Breast epithelium (tissue), 4 donors: ENCODE results near the gene KCNIP4. TPM values are rescaled to one million over a fixed set of nuclear protein-coding genes. Genes with fewer than 3 reads are reported as not detected.

Source experiments
- DNase-seq, 2 donors: peaks; one replicate each; pipeline ENCODE4 v3.0.0-alpha.2; 2019; ENCODE audit warnings: low spot score in 2 of 2
- H3K27ac ChIP-seq, 2 donors: fragments of 200-600 bp; sonication (generic) in 1 of 2; one replicate each; pipeline ENCODE4 v1.5.1; 2016 to 2019; ENCODE audit warnings: mild to moderate bottlenecking in 1 of 2
- H3K27me3 ChIP-seq, 2 donors: fragments of 200-600 bp; sonication (generic) in 1 of 2; one replicate each; pipeline versions ENCODE4 v1.5.1 to v1.6.0; 2017 to 2019; ENCODE audit warnings: control low read depth in 1 of 2, mild to moderate bottlenecking in 1 of 2
- H3K36me3 ChIP-seq: fragments of 200-600 bp; one replicate; pipeline ENCODE4 v1.5.1; 2019
- H3K4me1 ChIP-seq, 2 donors: fragments of 200-600 bp; sonication (generic); one replicate each; pipeline ENCODE4 v1.5.1; 2016 to 2019; ENCODE audit warnings: control low read depth in 1 of 2
- H3K4me3 ChIP-seq, 3 donors: fragments of 200-600 bp; sonication (generic); 1 replicate in 2 of 3; 2 replicates in 1 of 3; pipeline ENCODE4 v1.5.1; 2016 to 2019; ENCODE audit warnings: mild to moderate bottlenecking in 3 of 3, moderate library complexity in 2 of 3
- H3K9me3 ChIP-seq, 2 donors: fragments of 200-600 bp; sonication (generic) in 1 of 2; one replicate each; pipeline ENCODE4 v1.5.1; 2016 to 2019; ENCODE audit warnings: control low read depth in 1 of 2
- CTCF ChIP-seq, 3 donors: fragments of 450-650 bp; IDR thresholded peaks; one replicate each; pipeline ENCODE4 v1.5.1; 2016 to 2017; ENCODE audit warnings: antibody characterized with exemption in 3 of 3, mild to moderate bottlenecking in 3 of 3, moderate library complexity in 3 of 3
- POLR2A ChIP-seq: fragments of 450-650 bp; IDR thresholded peaks from one replicate; pipeline ENCODE4 v1.6.1; 2016; ENCODE audit warnings: antibody characterized with exemption, mild to moderate bottlenecking, moderate library complexity
- POLR2AphosphoS5 ChIP-seq, 3 donors: sonication (generic); formaldehyde crosslinking; IDR thresholded peaks; one replicate each; pipeline ENCODE4 v1.6.1; 2017; ENCODE audit warnings: antibody characterized with exemption in 3 of 3
- intact Hi-C: fragments of 100-400 bp; cut with DNase I; formaldehyde crosslinking; loops from one replicate; pipeline ENCODE4 v1.15.1; 2023; ENCODE audit warnings: low total_unique reads
- total RNA-seq, 3 donors: library from RNA; depleted of rRNA; stranded (reverse); fragments of >200 nt; gene quantifications; one replicate each; pipeline ENCODE4 v1.1.0, GENCODE V29; 2016

KCNIP4 gene
- total RNA-seq, 3 donors from 2014 or later: 0.44 to 0.66 TPM; not detected in 1

- TF ChIP-seq CTCF (IDR thresholded peaks at IDR 0.05) (no peak), POLR2A (no peak), POLR2AphosphoS5 (IDR thresholded peaks at IDR 0.05) (no peak)
These were observed 83.9 kb downstream of the KCNIP4 start for GRCh38 chr4:21864686-21865085.

GRCh38 chr4:21862917-21863316, 85.7 kb downstream of the KCNIP4 start:
- no peaks in the 10 kb centered on the region for H3K27me3 ChIP-seq
- intact Hi-C loops: no loop called here
- no peaks in the 10 kb centered on the region for H3K9me3 ChIP-seq
- H3K4me1 ChIP-seq: no peaks in the 10 kb centered on the region
- DNase-seq: no peak
- no peak for TF ChIP-seq POLR2A
- no peak for TF ChIP-seq POLR2AphosphoS5 (IDR thresholded peaks at IDR 0.05)
- TF ChIP-seq CTCF (IDR thresholded peaks at IDR 0.05): no peak
- no peak overlapping the region for H3K27ac ChIP-seq
- no peaks in the 10 kb centered on the region for H3K36me3 ChIP-seq
- no peak overlapping the region for H3K4me3 ChIP-seq

More at GRCh38 chr4:21864686-21865085, 83.9 kb downstream of the KCNIP4 start:
- Histone ChIP-seq H3K4me3 (no peak overlapping the region), H3K27ac (no peak overlapping the region), H3K9me3 (no peaks in the 10 kb centered on the region), H3K27me3 (no peaks in the 10 kb centered on the region), H3K36me3 (no peaks in the 10 kb centered on the region), H3K4me1 (no peaks in the 10 kb centered on the region)
- DNase-seq: no peak
- intact Hi-C loops: no loop called here

- H3K4me1 ChIP-seq: no peaks in the 10 kb centered on the region
- peaks cover 0 to 4% of the 10 kb centered on the region in 2 donors for H3K27me3 ChIP-seq
- no peak for DNase-seq
- intact Hi-C loops: no loop called here
- H3K9me3 ChIP-seq: no peaks in the 10 kb centered on the region
- no peak overlapping the region for H3K4me3 ChIP-seq
- H3K27ac ChIP-seq: no peak overlapping the region
- H3K36me3 ChIP-seq: no peaks in the 10 kb centered on the region
- TF ChIP-seq POLR2A (no peak), POLR2AphosphoS5 (IDR thresholded peaks at IDR 0.05) (no peak)
These were observed 89.6 kb downstream of the KCNIP4 start for GRCh38 chr4:21858971-21859370.

- intact Hi-C loops: no loop called here
- TF ChIP-seq POLR2AphosphoS5 (IDR thresholded peaks at IDR 0.05): no peak
- no peak for TF ChIP-seq POLR2A
- TF ChIP-seq CTCF (IDR thresholded peaks at IDR 0.05): no peak
- no peak for DNase-seq
- no peaks in the 10 kb centered on the region for H3K4me1 ChIP-seq
- H3K27me3 ChIP-seq: peaks cover 0 to 4% of the 10 kb centered on the region in 2 donors
- H3K36me3 ChIP-seq: no peaks in the 10 kb centered on the region
- no peak overlapping the region for H3K27ac ChIP-seq
- H3K4me3 ChIP-seq: no peak overlapping the region
- H3K9me3 ChIP-seq: no peaks in the 10 kb centered on the region
These were observed 91.8 kb downstream of the KCNIP4 start for GRCh38 chr4:21856754-21857153.

- no peak for DNase-seq
- H3K4me1 ChIP-seq: no peaks in the 10 kb centered on the region
- TF ChIP-seq POLR2A: no peak
- no peaks in the 10 kb centered on the region for H3K36me3 ChIP-seq
- peaks cover 0 to 4% of the 10 kb centered on the region in 2 donors for H3K27me3 ChIP-seq
- H3K9me3 ChIP-seq: no peaks in the 10 kb centered on the region
- H3K27ac ChIP-seq: no peak overlapping the region
- no peak overlapping the region for H3K4me3 ChIP-seq
- intact Hi-C loops: no loop called here
These were observed 92.3 kb downstream of the KCNIP4 start for GRCh38 chr4:21856301-21856700.

GRCh38 chr4:21849077-21849476, 99.5 kb downstream of the KCNIP4 start:
- Histone ChIP-seq H3K36me3 (no peaks in the 10 kb centered on the region), H3K4me3 (no peak overlapping the region), H3K27me3 (no peaks in the 10 kb centered on the region), H3K9me3 (no peaks in the 10 kb centered on the region), H3K27ac (no peak overlapping the region), H3K4me1 (no peaks in the 10 kb centered on the region)
- DNase-seq: no peak
- intact Hi-C loops: no loop called here
- no peak for TF ChIP-seq POLR2AphosphoS5 (IDR thresholded peaks at IDR 0.05)
- no peak for TF ChIP-seq CTCF (IDR thresholded peaks at IDR 0.05)
- TF ChIP-seq POLR2A: no peak
